HTERT RPE-1 (cell line): ENCODE measurements around the gene ABCB1.

Experiments used
- in situ Hi-C: fragments of 300-500 bp; cut with MboI; formaldehyde crosslinking; loops from 4 replicates; pipeline ENCODE4 v1.14.3; 2020; ENCODE audit warnings: low sequenced_read_pairs

ABCB1 gene

GRCh38 chr7:87600130-87601124 lies at the start of gene ABCB1:
ABCB1 (minus strand) TSS chr7:87600884; CDS start chr7:87600184, 700 bp downstream.
- in situ Hi-C loops = no loop called here

DNA sequence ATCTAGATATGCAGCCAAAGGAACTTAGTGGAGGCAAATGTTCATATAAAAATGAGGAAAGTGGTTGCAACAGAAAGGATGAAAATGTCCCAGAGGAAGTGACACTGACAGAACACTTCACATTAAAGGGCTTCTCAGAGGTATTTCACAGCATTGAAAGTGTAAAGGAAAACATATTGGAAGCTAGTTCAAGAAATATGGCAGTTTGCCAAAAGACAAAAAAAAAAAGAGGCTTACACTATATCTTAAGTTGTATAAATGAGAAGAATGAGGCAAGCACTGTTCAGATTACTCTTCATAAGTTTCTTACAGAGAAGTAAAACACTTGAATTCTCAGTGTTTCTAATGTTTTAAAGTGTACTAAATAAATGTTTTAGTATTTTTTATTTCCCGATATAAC lies 47.6 kb upstream of the ABCB1 start:
- in situ Hi-C loops = no loop called here

DNA sequence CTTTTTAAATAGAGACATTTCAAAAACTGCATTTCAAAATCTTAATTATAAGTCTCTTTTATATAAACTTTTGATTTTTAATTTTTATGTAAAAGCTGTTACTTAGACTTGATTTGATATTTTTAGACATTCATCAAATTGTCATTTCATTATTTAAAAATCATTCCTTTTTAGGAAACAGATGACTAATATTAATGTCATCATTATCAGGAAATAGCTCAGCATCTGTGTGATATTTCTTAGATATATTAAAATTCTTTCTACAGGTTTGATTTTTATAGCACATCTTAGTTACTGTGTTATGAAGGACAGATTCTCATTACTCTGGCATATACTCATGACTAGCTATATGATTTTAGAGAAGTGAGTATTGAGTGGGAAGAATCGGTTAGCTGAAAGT lies 44.8 kb upstream of the ABCB1 start:
- in situ Hi-C loops = no loop called here

- in situ Hi-C loops = no loop called here
Measured at GRCh38 chr7:87635921-87636320, 35.2 kb upstream of the ABCB1 start.

GRCh38 chr7:87628780-87629569 lies 28.3 kb upstream of the ABCB1 start:
- in situ Hi-C loops = no loop called here

DNA sequence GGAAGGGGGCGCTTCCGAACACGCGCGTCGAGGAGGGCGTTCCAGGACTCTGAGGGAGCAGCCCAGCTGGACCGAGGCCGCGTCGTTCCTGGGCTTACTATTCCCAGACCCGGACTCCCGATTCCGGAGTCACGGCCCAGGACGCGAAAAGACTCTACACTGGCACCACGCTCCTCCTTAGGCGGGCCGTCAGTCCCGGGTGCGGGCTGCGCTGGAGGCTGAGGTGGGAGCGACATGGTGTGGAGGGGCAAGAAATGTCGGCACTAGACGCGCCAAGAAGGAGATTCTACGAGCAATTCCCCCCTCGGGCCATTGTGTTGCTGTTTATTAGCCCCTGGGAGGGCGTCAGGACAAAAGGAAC lies 26.9 kb upstream of the ABCB1 start:
- in situ Hi-C loops = no loop called here

GRCh38 chr7:87625101-87625500 lies 24.4 kb upstream of the ABCB1 start:
- in situ Hi-C loops = no loop called here

GRCh38 chr7:87624628-87625027 lies 23.9 kb upstream of the ABCB1 start:
- in situ Hi-C loops = no loop called here

GRCh38 chr7:87615197-87615596 lies 14.5 kb upstream of the ABCB1 start:
- in situ Hi-C loops = no loop called here

DNA sequence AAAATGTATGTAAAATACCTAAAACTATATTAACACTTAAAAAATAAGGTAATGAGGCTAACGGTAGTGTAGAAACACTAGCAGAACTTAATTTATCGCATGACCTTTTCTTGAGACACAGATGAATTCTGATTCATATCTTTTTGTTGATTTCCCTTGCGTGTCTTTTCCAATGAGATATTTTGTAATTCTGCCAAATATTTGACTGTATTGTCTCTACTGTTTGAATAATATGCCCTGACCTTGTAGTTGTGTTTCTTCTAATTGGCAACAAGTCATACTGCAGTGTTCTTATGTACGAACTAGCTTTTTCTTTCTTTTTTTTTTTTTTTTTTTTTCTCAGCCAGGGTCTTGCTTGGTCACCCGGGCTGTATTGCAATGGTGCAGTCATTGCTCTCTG lies 9.2 kb upstream of the ABCB1 start:
- in situ Hi-C loops = no loop called here

- in situ Hi-C loops = no loop called here
Measured at GRCh38 chr7:87608431-87608830, 7.7 kb upstream of the ABCB1 start.

- in situ Hi-C loops = no loop called here
Measured at GRCh38 chr7:87604264-87604663, 3.6 kb upstream of the ABCB1 start.

GRCh38 chr7:87599336-87599735 lies 1.3 kb downstream of the ABCB1 start:
- in situ Hi-C loops = no loop called here

GRCh38 chr7:87598234-87599009 lies 2.3 kb downstream of the ABCB1 start:
- in situ Hi-C loops = no loop called here

GRCh38 chr7:87596696-87597095 lies 4.0 kb downstream of the ABCB1 start:
- in situ Hi-C loops = no loop called here

GRCh38 chr7:87596136-87596535 lies 4.5 kb downstream of the ABCB1 start:
- in situ Hi-C loops = no loop called here

GRCh38 chr7:87592300-87592699 lies 8.4 kb downstream of the ABCB1 start:
- in situ Hi-C loops = no loop called here

- in situ Hi-C loops = no loop called here
Measured at GRCh38 chr7:87591211-87591610, 9.5 kb downstream of the ABCB1 start.

GRCh38 chr7:87590578-87590977 lies 10.1 kb downstream of the ABCB1 start:
- in situ Hi-C loops = no loop called here

- in situ Hi-C loops = no loop called here
Measured at GRCh38 chr7:87589631-87590030, 11.1 kb downstream of the ABCB1 start.

DNA sequence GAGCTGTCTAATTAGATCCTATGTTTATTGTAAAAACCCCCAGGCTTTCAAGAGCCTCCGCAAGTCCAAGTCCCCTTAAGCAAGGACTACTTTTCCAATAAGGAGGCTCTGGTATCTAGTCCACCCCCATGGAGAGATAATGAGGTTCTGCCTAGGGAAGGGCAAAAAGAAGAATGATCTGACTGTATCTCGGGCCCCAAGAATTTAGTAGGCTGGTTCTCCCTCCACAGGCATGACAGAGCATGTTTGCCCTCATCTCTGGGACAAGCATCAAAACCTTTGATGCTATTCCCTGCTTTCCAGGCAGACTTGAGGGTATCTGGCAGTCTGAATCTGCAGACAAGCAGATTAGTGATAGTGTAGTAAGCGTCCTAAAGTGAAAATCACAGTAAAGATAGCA lies 19.0 kb downstream of the ABCB1 start:
- in situ Hi-C loops = no loop called here
